Kidney epithelial cell (primary cell): ENCODE measurements around the gene MED13. TPM values are rescaled to one million over a fixed set of nuclear protein-coding genes. Genes with fewer than 3 reads are reported as not detected.
A peak's percentile ranks its signal among the peaks of the same experiment; 100 is the strongest.

Experiments
- DNase-seq: peaks from one replicate; pipeline ENCODE4 v3.0.0-alpha.2; 2010; ENCODE audit warnings: low read depth
- H3K27me3 ChIP-seq: 2 replicates; pipeline ENCODE4 v1.6.0; 2011; ENCODE audit warnings: low read length; ENCODE audit not compliant: control insufficient read depth, insufficient read depth
- H3K36me3 ChIP-seq: 2 replicates; pipeline ENCODE4 v1.5.1; 2011; ENCODE audit warnings: low read length; ENCODE audit not compliant: control insufficient read depth, insufficient read depth
- H3K4me3 ChIP-seq: 2 replicates; pipeline ENCODE4 v1.5.1; 2011; ENCODE audit warnings: low read depth, mild to moderate bottlenecking, control low read depth, low read length
- CTCF ChIP-seq: IDR thresholded peaks from 2 replicates; pipeline ENCODE4 v1.5.1; 2011; ENCODE audit warnings: mild to moderate bottlenecking, moderate library complexity, low read length, control low read depth, inconsistent platforms; ENCODE audit not compliant: insufficient read depth, poor library complexity, severe bottlenecking
- total RNA-seq: library from RNA; depleted of rRNA; stranded (reverse); fragments of >200 nt; gene quantifications from 2 replicates; pipeline ENCODE4 v1.2.3, GENCODE V29; 2015

Gene MED13
- total RNA-seq, 1 donor from 2014 or later, result 33.8 TPM

GRCh38 chr17:62109378-62109902 is 44.4 kb upstream of the MED13 start:
- no peaks in the 10 kb centered on the region for H3K27me3 ChIP-seq
- H3K4me3 ChIP-seq, result no peak overlapping the region
- no peaks in the 10 kb centered on the region for H3K36me3 ChIP-seq
- peak; percentile 97 for TF ChIP-seq CTCF
- DNase-seq, result peak; percentile 52

GRCh38 chr17:62105861-62106260 is 40.8 kb upstream of the MED13 start:
- Histone ChIP-seq H3K36me3 (no peaks in the 10 kb centered on the region), H3K4me3 (no peak overlapping the region), H3K27me3 (no peaks in the 10 kb centered on the region)
- no peak for DNase-seq
- no peak for TF ChIP-seq CTCF

- Histone ChIP-seq H3K27me3 (no peaks in the 10 kb centered on the region), H3K36me3 (no peaks in the 10 kb centered on the region), H3K4me3 (no peak overlapping the region)
- no peak for TF ChIP-seq CTCF
- no peak for DNase-seq
Observed at GRCh38 chr17:62105357-62105756, 40.3 kb upstream of the MED13 start.

- no peak for TF ChIP-seq CTCF
- no peak for DNase-seq
- Histone ChIP-seq H3K27me3 (no peaks in the 10 kb centered on the region), H3K4me3 (no peak overlapping the region), H3K36me3 (no peaks in the 10 kb centered on the region)
Observed at GRCh38 chr17:62101515-62101914, 36.4 kb upstream of the MED13 start.

DNA sequence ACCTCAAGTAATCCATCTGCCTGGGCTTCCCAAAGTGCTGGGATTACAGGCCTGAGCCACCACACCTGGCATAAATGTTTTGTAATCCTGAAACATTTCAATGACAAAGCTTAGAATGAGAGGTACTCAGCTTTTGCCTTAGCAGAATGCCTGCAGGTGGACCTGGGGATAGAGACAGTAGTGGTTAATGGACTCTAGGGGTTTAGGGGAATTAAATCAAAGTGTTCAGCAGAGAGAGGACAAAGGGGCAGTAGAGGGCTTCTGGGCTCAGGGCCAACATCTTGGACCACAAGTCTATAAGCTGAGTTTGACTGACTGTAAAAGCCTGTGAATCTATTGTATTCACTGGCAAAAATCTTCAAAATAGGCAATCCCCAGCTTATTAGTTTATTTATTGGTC is 36.0 kb upstream of the MED13 start:
- no peak for DNase-seq
- no peak for TF ChIP-seq CTCF
- H3K36me3 ChIP-seq, result no peaks in the 10 kb centered on the region
- H3K4me3 ChIP-seq, result no peak overlapping the region
- no peaks in the 10 kb centered on the region for H3K27me3 ChIP-seq

DNA sequence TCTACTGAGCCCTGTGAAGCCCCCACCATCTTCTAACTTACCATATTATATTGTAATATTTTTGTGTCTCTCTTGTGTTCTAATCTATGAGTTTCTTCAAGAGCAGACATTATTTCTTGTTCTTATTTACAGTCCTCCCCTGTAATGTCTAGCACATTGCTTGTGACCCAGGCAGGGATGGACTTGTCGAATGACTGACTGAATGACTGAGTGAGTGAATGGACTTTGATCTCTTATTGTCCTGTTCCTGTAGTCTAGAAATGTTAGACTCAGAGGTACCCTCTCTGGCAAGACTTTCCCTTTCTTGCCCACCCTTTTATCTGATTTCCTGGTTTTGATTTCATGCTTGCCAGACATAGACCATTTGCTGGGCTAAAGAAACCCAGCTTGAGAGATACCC is 35.0 kb upstream of the MED13 start:
- Histone ChIP-seq H3K4me3 (no peak overlapping the region), H3K27me3 (no peaks in the 10 kb centered on the region), H3K36me3 (no peaks in the 10 kb centered on the region)
- TF ChIP-seq CTCF, result no peak
- DNase-seq, result no peak
